HG03103 (cell line): Measurements from ENCODE around the gene ADCY2.

Experiments
- ATAC-seq: cut with Tn5 transposase; IDR thresholded peaks from one replicate; pipeline ENCODE4 v1.9.1; 2021; ENCODE audit warnings: low read depth; ENCODE audit not compliant: unreplicated experiment

The ADCY2 gene

DNA sequence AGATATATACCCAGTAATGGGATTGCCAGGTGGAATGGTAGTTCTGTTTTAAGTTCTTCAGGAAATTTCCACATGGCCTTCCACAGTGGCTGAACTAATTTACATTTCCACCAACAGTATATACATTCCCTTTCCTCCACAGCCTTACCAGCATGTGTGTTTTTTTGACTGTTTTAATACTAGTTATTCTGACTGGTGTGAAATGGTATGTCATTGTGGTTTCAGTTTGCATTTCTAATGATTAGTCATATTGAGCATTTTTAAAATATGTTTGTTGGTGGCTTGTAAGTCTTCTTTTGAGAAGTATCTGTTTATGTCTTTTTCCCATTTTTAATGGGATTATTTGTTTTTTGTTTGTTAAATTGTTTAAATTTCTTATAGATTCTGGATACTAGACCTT lies 246.1 kb downstream of the ADCY2 start:
- ATAC-seq, result no peak

DNA sequence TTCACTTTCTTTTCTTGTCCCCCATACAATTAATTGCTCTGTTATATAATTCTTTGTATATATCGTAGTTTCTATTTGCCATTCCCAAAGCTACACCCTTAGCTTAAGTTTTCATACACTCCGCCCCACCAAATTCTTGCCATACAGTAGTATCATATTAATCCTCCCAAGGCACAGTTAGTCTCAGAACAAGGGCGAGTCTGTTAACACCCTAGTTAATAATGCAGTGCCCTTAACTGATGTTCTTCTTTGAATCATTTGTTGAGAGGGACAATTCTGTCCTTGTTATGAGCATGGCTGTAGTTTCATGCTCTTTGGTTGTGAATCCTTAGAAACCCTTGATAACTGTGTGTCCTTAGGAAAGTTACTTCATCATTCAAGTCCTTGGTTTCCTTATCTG lies 248.8 kb downstream of the ADCY2 start:
- no peak for ATAC-seq

DNA sequence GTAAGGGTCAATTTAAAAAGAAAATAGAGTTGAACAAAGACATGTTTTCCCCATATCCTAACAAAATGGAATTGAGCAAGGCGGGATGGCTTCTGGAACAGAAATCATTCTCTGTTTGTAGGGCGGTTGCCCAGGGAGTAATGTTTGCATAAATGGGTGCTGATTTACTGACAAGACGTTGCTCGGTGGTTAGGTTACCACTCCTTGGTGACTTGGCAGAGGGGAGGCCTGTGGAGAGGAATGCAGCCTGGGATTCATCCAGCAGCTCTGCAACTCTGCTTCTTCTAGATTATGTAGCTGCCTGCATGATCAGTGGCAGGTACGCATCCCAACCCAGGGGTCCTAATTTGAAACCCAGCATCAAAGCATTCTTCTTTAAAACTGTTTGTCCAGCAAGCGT lies 254.8 kb downstream of the ADCY2 start:
- ATAC-seq, result no peak

DNA sequence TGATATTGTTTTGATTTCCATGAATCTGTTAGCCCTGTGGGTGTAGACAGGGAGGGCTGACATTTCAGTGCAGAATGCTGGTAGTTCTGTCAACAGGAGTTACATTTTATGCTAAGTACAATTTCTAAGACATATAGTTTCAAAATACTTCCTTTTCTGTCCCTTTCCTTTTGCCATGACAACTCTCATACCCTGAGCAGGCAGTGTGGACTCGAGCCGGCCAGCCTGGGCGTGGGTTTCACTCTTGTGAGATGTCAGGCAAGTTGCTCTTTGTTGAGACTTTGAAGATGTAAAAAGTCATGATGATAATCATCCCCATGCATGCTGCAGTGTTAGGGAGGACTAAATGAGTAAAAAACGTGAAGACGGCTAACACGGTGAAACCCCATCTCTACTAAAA lies 257.1 kb downstream of the ADCY2 start:
- ATAC-seq, result no peak

DNA sequence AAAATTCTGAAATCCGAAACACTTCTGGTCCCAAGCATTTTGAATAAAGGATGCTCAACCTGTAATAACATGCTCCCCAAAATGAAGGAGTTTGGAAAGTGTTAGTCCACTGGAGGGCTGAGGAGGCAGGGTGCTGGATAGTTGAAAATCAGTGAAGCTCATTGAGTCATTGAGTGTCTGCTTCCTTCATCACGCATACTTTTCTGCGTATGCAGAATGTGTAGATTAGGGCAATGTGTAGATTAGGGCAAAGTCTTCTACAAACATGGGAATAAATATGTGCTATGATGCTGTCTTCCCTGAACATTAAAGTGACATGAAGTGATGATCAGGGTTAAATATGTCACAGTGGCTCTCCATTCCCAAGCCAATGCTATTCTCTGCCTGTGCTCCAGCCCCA lies 261.2 kb downstream of the ADCY2 start:
- no peak for ATAC-seq

DNA sequence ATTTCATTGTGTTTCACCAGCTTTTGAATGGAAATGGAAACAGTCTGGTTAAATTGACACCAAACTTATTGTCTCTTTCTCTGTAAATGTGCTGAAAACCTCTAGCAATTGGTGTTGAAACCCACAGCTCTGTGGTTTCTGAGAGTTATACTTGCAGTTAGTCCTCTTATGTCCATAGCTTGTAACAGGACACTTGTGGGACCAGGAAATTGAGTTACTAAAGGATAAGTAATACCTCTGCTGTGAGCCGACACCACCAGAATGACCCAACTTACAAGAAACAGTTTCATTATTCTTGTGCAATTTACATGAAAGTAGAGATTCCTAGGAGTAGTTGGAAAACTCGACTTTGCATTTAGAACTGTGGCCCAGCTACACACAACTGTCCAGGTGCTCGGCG lies 263.5 kb downstream of the ADCY2 start:
- no peak for ATAC-seq

DNA sequence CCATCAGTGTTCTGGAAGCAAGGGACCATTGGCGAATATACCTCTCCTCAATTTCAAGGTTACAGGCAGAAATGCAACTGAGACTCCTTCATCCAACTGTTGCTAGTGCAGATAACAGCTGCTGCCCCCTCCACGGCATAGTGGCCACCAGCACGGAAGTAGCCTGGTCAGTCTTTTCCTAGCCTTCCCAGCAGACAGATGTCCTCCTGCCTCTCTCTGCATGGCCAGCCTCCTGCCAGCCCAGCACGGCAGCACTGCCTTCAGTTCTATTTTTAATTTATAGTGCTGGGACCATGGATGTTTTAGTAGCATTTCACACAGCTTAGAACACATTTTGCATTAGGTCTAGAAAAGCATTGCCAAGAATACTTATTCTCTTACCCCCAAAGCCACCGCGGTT lies 266.4 kb downstream of the ADCY2 start:
- ATAC-seq, result no peak

DNA sequence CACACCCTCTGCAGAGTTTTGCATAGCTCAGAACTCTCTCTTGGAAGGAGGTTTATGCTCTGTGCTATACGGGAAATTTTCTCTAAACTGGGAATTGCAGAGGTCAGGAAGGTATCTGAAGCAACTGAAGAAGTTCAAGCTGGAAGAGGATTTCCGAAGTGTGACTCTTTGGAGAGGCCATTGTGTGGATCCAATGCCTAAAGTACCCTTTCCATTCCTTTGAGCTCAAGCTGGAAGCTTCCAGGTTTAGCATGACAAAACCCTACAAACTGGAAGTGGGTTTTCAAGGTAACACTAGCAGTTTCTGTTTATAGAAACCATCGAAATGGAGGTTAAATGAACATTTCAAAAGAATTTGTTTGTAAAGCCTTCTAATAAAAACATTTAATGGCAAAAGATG lies 267.9 kb downstream of the ADCY2 start:
- ATAC-seq, result no peak

DNA sequence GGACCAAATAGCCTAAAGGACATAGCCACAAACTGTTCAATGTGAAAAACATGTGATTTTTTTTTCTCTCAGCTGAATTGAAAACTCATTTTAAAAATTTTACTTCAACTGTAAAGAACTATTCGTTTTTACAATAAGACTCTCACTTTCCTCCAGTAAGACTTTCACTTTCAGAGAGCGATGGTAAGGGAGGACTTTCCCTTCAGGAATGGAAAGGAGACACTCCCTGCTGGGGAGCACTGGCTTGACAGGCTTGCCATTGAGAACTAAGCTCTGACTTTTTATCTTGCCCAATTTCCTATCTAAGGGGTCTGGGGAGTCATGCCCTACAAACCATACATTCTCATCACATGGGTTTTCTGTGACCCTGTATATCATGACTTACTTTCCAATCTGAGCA lies 268.3 kb downstream of the ADCY2 start:
- ATAC-seq, result no peak

DNA sequence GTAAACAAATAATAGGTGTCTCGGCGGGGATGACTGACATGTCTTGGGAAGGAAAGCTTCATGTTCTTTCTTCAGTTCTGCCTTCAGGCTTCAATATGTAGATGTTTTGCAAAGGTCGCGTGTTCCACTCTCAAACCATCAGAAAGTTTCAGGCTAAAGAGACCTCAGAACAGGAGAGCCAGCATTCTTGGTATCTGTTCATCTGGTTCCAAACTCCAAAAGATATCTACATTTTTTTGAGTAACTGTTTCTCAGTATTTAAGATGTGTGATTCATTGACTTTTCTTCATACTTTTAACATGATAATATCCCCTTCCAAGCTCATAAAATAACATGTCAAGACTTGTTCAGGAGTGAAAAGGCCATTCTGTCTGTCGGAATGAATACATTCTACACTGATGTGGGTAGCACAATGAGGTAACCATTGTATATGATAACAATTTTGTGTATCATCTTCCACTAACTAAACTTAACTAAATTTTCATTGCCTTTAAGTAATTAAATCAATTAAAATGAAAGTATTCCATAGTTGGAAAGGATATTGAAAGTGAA lies 271.4 kb downstream of the ADCY2 start:
- no peak for ATAC-seq

DNA sequence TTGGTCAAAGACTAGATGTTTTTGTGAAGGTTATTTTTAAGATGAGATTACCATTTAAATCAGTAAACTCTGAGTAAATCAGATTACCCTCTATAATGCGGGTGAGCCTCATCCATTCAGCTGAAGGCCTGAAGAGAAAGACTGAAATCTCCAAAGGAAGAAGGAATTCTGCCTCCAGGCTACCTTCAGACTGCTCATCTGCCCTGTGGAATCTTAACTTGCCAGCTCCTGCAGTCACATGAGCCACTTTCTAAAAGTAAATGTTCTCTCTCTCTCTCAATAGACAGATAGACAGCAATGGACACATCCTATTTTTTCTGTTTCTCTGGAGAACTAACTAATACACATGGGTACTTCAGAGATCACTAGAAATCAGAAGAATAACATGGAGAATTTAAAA lies 272.2 kb downstream of the ADCY2 start:
- ATAC-seq, result no peak

DNA sequence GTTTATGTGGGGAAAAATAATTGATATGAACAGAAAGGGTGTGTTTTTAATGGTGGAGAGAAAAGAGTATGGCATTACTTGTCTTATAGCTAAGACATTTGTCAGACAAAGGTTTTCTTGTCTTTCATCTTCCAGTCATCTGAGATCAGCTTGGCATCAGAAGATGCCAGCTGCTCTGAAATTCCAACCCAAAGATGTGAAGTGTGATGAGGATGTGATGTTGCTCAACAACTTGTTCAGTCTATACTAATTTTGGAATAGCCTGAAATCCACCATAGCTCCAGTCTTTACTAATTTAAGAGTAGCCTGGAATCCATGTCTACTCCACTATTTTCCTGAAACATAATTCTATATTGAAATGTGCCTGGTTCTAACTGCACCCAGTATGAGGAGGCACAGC lies 272.7 kb downstream of the ADCY2 start:
- no peak for ATAC-seq

DNA sequence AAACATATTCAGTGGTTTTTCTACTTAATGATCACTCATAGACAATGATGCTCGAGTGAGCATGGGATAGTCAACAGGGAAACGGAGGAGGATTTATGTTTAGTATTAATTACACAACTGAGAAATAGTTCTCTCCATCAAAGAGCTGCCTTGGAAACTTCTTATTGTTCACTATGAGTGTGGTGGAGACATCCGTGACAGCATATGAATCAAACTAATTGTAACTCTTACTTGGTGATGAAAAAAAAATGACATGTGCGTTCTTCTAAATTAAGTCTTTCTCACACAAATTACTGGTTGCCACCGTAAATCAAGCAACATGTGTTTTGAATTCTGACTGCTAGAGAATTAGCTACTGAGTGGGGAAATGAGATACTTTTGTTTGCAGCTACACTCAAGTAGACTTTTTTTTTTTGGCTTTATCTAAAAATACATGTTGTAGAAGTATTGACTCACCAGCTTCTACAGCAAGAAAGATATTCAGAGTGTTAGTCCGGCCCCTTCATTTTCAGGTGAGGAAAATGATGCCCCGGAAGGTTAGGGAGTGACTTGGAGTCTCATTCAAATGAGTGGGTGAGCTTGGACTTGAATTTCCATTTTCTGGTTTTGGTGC lies 275.5 kb downstream of the ADCY2 start:
- ATAC-seq, result no peak

DNA sequence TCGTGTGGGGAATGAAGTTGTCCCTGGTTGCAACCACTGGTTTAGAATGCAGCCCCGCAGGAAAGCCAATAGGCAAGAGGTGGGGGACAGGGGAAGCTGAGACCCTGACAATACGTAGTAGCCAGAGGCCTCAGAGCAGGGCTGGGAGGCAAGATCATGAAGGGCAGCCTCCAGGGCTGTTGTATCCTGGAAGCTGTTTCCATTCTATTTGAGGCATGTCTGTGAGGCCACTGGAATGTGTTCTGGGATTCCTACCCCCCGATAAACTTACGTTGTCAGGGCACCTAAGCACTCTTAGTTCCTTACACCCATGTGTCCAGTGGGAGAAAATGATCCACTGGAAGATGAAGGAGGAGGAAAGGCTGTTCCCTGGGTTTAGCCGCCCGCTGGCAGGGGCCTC lies 277.7 kb downstream of the ADCY2 start:
- no peak for ATAC-seq

DNA sequence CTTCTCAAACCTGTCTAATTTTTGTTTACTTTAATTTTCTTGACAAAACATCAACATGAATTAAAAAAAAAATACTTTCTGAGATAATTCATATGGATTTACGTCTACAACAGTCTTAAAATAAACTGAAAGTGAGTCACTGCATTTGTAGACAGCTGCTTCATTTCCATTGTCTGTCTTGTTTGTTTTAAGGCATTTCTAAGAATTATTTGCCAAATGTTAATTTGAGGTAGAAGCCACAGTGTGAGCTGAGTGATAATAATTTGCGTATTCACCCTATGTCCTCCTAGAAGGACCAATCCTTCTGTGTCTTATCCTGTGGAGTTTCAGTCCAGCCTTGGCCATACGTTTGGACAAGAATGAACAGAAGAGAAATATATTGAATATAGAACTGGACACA lies 280.5 kb downstream of the ADCY2 start:
- no peak for ATAC-seq

DNA sequence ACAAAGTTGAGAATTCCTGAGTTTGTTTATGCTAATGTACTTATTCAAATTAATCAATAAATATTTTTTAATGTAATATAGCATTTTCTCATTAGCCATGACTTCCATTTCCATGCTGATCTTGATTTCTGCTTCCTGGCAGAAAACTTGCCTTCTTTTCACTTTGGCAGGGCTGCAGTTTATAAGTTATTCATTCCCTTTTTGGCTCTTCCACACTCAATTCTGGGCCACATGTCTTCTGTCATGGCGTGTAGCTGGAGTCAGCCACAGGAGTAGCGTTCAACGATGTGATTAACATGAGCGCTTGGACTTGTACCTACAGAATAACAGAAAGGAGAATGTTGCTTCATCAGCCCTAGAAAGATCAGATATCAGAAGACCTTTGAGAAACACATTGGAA lies 282.1 kb downstream of the ADCY2 start:
- no peak for ATAC-seq

DNA sequence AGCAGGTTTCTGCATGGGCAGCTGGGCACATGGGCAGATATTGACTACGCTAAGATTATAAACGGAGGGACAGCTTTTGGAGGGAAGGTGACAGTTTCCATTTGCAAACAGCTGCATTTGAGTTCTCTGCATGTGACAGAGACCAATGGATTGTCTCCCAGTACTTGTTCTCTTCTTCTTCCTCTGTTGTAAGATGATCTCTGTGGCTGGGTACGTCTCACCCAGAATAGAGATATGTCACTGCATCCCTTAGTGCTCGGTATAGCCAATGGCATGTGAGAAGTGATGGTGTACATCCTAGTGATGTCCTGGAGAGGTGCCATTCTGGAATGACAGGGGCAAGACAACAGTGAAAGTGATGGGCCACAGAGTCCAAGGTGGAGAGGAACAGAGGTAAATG lies 283.7 kb downstream of the ADCY2 start:
- ATAC-seq, result no peak

DNA sequence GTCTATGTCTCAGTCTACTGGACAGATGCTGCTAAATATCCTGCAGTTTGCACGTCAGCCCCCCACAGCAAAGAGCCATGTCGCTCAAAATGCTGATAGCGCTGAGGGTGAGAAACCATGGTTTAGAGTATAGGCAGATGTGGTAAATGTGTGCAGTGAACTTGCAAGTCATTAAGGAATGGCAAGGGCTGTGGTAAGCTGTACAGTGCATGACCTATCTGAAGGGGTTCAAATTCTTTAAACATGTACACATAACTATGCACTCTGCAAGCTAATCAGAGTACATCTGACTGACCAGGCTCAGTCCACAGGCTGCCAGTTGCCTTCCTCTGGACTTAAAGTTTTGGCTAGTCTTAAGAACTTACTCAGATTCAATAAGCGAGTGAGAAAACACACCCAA lies 284.3 kb downstream of the ADCY2 start:
- no peak for ATAC-seq

DNA sequence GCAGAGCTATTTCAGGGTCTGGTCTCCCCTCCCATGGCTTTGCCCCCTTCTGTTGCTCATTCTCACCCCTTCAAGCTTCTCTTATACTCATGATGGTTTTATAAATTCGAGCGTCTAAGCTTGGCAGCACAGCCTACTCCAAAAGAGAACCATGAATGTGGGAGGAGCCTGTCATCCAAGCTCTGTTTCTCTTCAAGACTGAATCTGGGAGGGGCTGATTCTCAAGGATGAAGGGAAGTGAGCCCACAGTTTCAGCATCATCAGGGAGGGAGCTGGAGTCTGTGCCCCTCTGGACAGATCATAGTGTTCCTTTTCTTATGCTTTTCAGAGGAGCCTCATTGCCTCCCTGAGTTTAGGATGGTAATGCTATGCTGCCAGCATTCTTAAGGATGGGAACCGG lies 286.4 kb downstream of the ADCY2 start:
- no peak for ATAC-seq

DNA sequence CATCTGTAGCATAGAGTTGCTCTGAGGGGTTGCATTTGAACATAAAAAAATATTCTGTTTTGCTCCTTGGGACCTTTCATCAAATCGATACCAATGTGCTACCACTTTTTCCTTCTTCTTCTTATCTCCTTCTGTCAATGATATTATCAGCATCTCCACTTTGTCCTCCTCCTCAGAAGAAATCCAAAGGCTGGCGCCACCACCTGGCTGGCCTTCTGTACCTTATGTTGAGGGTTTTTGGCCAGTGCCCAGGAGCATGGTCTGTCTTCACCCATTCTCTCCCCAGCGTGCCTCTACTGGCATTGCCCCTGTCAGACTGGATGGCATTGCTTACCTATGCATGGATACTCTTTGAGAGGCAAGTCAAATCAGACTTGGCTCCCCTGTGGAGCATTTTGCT lies 287.8 kb downstream of the ADCY2 start:
- no peak for ATAC-seq

DNA sequence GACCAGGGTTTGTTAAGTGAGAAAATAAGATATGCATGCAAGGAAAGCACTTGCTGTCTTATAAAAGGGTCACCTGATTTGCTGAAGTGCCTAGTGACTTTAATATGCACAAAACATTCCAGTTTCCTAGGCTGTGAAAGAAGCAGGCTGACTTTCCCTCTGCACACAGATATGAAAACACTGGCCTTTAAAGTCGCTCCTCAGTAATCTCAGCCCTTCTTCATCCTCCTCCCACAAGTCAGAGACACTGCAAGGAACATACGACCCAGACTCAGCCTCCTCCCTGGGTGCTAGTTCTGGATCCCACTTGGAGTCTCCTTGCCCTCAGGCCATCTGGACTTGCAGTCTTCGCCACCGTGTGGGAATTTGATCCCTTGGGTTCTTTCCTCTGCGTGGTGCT lies 288.9 kb downstream of the ADCY2 start:
- ATAC-seq, result no peak

DNA sequence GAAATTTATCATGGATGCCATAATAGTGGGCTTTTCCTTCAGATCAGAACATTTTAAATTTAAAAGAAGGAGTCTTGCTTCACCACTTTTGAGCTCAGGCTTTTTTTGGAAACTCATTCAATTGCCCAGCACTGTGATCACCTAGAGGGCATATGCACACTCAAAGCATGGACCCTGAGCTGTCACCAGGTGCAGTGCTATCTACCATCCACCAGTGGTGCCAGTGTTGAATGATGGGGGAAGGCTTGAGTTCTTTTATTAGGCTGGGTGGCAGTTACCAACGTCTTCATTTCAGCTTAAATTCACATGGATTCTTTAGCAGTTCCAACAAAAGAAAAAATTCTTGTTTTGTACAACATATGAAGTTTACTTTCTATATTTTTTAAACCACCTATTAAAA lies 290.9 kb downstream of the ADCY2 start:
- ATAC-seq, result no peak

DNA sequence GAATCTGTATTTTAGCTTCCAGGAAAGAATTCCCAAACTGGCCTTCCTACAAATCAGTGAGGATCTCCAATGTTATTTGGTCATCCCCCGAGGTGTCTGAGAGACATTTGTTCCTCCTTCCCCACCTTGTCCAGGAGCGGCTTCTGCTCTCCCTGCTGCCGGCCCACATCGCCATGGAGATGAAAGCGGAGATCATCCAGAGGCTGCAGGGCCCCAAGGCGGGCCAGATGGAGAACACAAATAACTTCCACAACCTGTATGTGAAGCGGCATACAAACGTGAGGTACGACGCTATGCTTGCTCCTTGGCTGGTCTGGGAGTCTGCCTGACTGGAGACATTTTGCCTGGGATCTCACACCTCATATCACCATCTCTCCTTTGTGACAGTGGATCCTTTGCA lies 294.6 kb downstream of the ADCY2 start:
- ATAC-seq, result no peak
